ENCODE measurements around the gene ANKRD53. TPM values are rescaled to one million over a fixed set of nuclear protein-coding genes. Genes with fewer than 3 reads are reported as not detected.

The ANKRD53 gene
- total RNA-seq, 2 donors from 2014 or later = 0.88 TPM; not detected in 1

- ATAC-seq (no peak), DNase-seq (ENCODE audit: low spot score) (no peak)
- Mint-ChIP-seq H3K27me3 (peaks cover 13 to 22% of the 10 kb centered on the region in 2 donors), H3K27ac (no peak overlapping the region), H3K4me3 (peak overlapping the region; percentile 80), H3K4me1 (ENCODE audit: low read depth in 2 of 2) (peaks cover 7 to 8% of the 10 kb centered on the region in 2 donors), H3K9me3 (no peaks in the 10 kb centered on the region), H3K36me3 (no peaks in the 10 kb centered on the region)
Measured at GRCh38 chr2:70965506-70965905, 12.9 kb upstream of the ANKRD53 start.

GRCh38 chr2:70966681-70967080, 11.7 kb upstream of the ANKRD53 start:
- no peak for DNase-seq (ENCODE audit: low spot score)
- ATAC-seq = no peak
- peaks cover 7 to 8% of the 10 kb centered on the region in 2 donors for H3K4me1 Mint-ChIP-seq (ENCODE audit: low read depth in 2 of 2)

GRCh38 chr2:70967189-70967588, 11.2 kb upstream of the ANKRD53 start:
- Mint-ChIP-seq H3K4me3 (no peak overlapping the region), H3K27ac (no peak overlapping the region), H3K36me3 (no peaks in the 10 kb centered on the region), H3K4me1 (ENCODE audit: low read depth in 2 of 2) (peaks cover 7 to 8% of the 10 kb centered on the region in 2 donors), H3K27me3 (peaks cover 21% of the 10 kb centered on the region in 2 donors), H3K9me3 (no peaks in the 10 kb centered on the region)
- no peak for ATAC-seq
- no peak for DNase-seq (ENCODE audit: low spot score)

More at GRCh38 chr2:70966681-70967080, 11.7 kb upstream of the ANKRD53 start:
- H3K9me3 Mint-ChIP-seq = no peaks in the 10 kb centered on the region
- H3K4me3 Mint-ChIP-seq = no peak overlapping the region
- H3K27ac Mint-ChIP-seq = no peak overlapping the region
- H3K27me3 Mint-ChIP-seq = peaks cover 16 to 22% of the 10 kb centered on the region in 2 donors
- H3K36me3 Mint-ChIP-seq = no peaks in the 10 kb centered on the region

GRCh38 chr2:70974592-70974991, 3.8 kb upstream of the ANKRD53 start:
- no peak overlapping the region for H3K4me3 Mint-ChIP-seq
- no peak overlapping the region for H3K27ac Mint-ChIP-seq
- ATAC-seq (no peak), DNase-seq (ENCODE audit: low spot score) (no peak)
- peaks cover 12 to 17% of the 10 kb centered on the region in 2 donors for H3K4me1 Mint-ChIP-seq (ENCODE audit: low read depth in 2 of 2)
- no peaks in the 10 kb centered on the region for H3K9me3 Mint-ChIP-seq
- no peaks in the 10 kb centered on the region for H3K36me3 Mint-ChIP-seq
- peaks cover 9 to 16% of the 10 kb centered on the region in 2 donors for H3K27me3 Mint-ChIP-seq

GRCh38 chr2:70975237-70975636, 3.2 kb upstream of the ANKRD53 start:
- DNase-seq (ENCODE audit: low spot score) (no peak), ATAC-seq (no peak)
- Mint-ChIP-seq H3K36me3 (no peaks in the 10 kb centered on the region), H3K9me3 (no peaks in the 10 kb centered on the region), H3K4me1 (ENCODE audit: low read depth in 2 of 2) (peaks cover 12 to 17% of the 10 kb centered on the region in 2 donors), H3K4me3 (no peak overlapping the region), H3K27me3 (peaks cover 6 to 16% of the 10 kb centered on the region in 2 donors), H3K27ac (no peak overlapping the region)

- no peaks in the 10 kb centered on the region for H3K9me3 Mint-ChIP-seq
- peak overlapping the region; percentile 66 to 93 for H3K27ac Mint-ChIP-seq
- ATAC-seq = peak; percentile 8 to 34
- H3K4me1 Mint-ChIP-seq (ENCODE audit: low read depth in 2 of 2) = peaks cover 12 to 17% of the 10 kb centered on the region in 2 donors
- no peaks in the 10 kb centered on the region for H3K36me3 Mint-ChIP-seq
- H3K27me3 Mint-ChIP-seq = peaks cover 0 to 3% of the 10 kb centered on the region in 2 donors
- no peak for DNase-seq (ENCODE audit: low spot score)
- H3K4me3 Mint-ChIP-seq = peak overlapping the region; percentile 90
Measured at GRCh38 chr2:70977605-70978205, 725 bp upstream of the ANKRD53 start.

- H3K36me3 Mint-ChIP-seq = no peaks in the 10 kb centered on the region
- ATAC-seq (no peak), DNase-seq (ENCODE audit: low spot score) (no peak)
- no peak overlapping the region for H3K27ac Mint-ChIP-seq
- no peaks in the 10 kb centered on the region for H3K27me3 Mint-ChIP-seq
- peaks cover 12 to 17% of the 10 kb centered on the region in 2 donors for H3K4me1 Mint-ChIP-seq (ENCODE audit: low read depth in 2 of 2)
- H3K4me3 Mint-ChIP-seq = peak overlapping the region; percentile 22
- H3K9me3 Mint-ChIP-seq = no peaks in the 10 kb centered on the region
Measured at GRCh38 chr2:70979180-70979488, 704 bp downstream of the ANKRD53 start.

- H3K27ac Mint-ChIP-seq = no peak overlapping the region
- peaks cover 16 to 17% of the 10 kb centered on the region in 2 donors for H3K4me1 Mint-ChIP-seq (ENCODE audit: low read depth in 2 of 2)
- peak overlapping the region; percentile 22 for H3K4me3 Mint-ChIP-seq
Measured at GRCh38 chr2:70979626-70980025, 1.2 kb downstream of the ANKRD53 start.

GRCh38 chr2:70981421-70981820, 3.0 kb downstream of the ANKRD53 start:
- Mint-ChIP-seq H3K9me3 (no peaks in the 10 kb centered on the region), H3K36me3 (peaks cover 6% of the 10 kb centered on the region), H3K27me3 (no peaks in the 10 kb centered on the region), H3K4me3 (no peak overlapping the region), H3K4me1 (ENCODE audit: low read depth in 2 of 2) (peaks cover 23 to 26% of the 10 kb centered on the region in 2 donors), H3K27ac (no peak overlapping the region)
- no peak for ATAC-seq
- DNase-seq (ENCODE audit: low spot score) = no peak

More at GRCh38 chr2:70979626-70980025, 1.2 kb downstream of the ANKRD53 start:
- DNase-seq (ENCODE audit: low spot score) (no peak), ATAC-seq (no peak)
- H3K27me3 Mint-ChIP-seq = no peaks in the 10 kb centered on the region
- no peaks in the 10 kb centered on the region for H3K36me3 Mint-ChIP-seq
- H3K9me3 Mint-ChIP-seq = no peaks in the 10 kb centered on the region

- no peaks in the 10 kb centered on the region for H3K27me3 Mint-ChIP-seq
- H3K9me3 Mint-ChIP-seq = no peaks in the 10 kb centered on the region
- peaks cover 20 to 24% of the 10 kb centered on the region in 2 donors for H3K4me1 Mint-ChIP-seq (ENCODE audit: low read depth in 2 of 2)
- ATAC-seq = no peak
- H3K27ac Mint-ChIP-seq = no peak overlapping the region
- H3K36me3 Mint-ChIP-seq = peaks cover 8% of the 10 kb centered on the region
- no peak for DNase-seq (ENCODE audit: low spot score)
- no peak overlapping the region for H3K4me3 Mint-ChIP-seq
Measured at GRCh38 chr2:70981866-70982810, 3.7 kb downstream of the ANKRD53 start.

GRCh38 chr2:70982971-70983370, 4.5 kb downstream of the ANKRD53 start:
- no peaks in the 10 kb centered on the region for H3K27me3 Mint-ChIP-seq
- H3K27ac Mint-ChIP-seq = no peak overlapping the region
- DNase-seq (ENCODE audit: low spot score) = no peak
- no peak for ATAC-seq
- H3K4me3 Mint-ChIP-seq = no peak overlapping the region
- peaks cover 14 to 17% of the 10 kb centered on the region in 2 donors for H3K4me1 Mint-ChIP-seq (ENCODE audit: low read depth in 2 of 2)
- peaks cover 8% of the 10 kb centered on the region for H3K36me3 Mint-ChIP-seq
- no peaks in the 10 kb centered on the region for H3K9me3 Mint-ChIP-seq

GRCh38 chr2:70983506-70984227, 5.2 kb downstream of the ANKRD53 start:
- no peaks in the 10 kb centered on the region for H3K9me3 Mint-ChIP-seq

GRCh38 chr2:70984228-70984575, 5.8 kb downstream of the ANKRD53 start:
- no peaks in the 10 kb centered on the region for H3K27me3 Mint-ChIP-seq
- H3K36me3 Mint-ChIP-seq = peaks cover 8% of the 10 kb centered on the region

More at GRCh38 chr2:70983506-70984227, 5.2 kb downstream of the ANKRD53 start:
- Mint-ChIP-seq H3K27ac (no peak overlapping the region), H3K4me1 (ENCODE audit: low read depth in 2 of 2) (peaks cover 11 to 13% of the 10 kb centered on the region in 2 donors), H3K27me3 (no peaks in the 10 kb centered on the region), H3K36me3 (peaks cover 8% of the 10 kb centered on the region), H3K4me3 (no peak overlapping the region)
- no peak for DNase-seq (ENCODE audit: low spot score)
- no peak for ATAC-seq

More at GRCh38 chr2:70984228-70984575, 5.8 kb downstream of the ANKRD53 start:
- H3K27ac Mint-ChIP-seq = peak overlapping the region in 1 of 2 donors; percentile 44
- ATAC-seq (no peak), DNase-seq (ENCODE audit: low spot score) (no peak)
- no peaks in the 10 kb centered on the region for H3K9me3 Mint-ChIP-seq
- no peak overlapping the region for H3K4me3 Mint-ChIP-seq
- peaks cover 11 to 13% of the 10 kb centered on the region in 2 donors for H3K4me1 Mint-ChIP-seq (ENCODE audit: low read depth in 2 of 2)
